Activated naive CD4-positive, alpha-beta T cell treated with anti-CD3 and anti-CD28 coated beads for 36 hours (primary cell): ENCODE measurements around the gene PAK6. TPM values are rescaled to one million over a fixed set of nuclear protein-coding genes. Genes with fewer than 3 reads are reported as not detected.

Source experiments
- CTCF ChIA-PET: fragments of 350-600 bp; sonication (Branson Sonifier 250); formaldehyde crosslinking; loops from one replicate; lab custom pipeline; 2021; ENCODE audit warnings: antibody characterized with exemption; lab: Charles Lee
- DNase-seq: peaks from one replicate; pipeline ENCODE4 v3.0.0-alpha.2; 2020
- H3K27ac Mint-ChIP-seq: one replicate; pipeline ENCODE4 v1.8.0; 2021; ENCODE audit warnings: mild to moderate bottlenecking, mixed read lengths
- H3K27me3 Mint-ChIP-seq: one replicate; pipeline ENCODE4 v1.8.0; 2021; ENCODE audit warnings: low read depth, mixed read lengths
- H3K36me3 Mint-ChIP-seq: one replicate; pipeline ENCODE4 v1.8.0; 2021; ENCODE audit warnings: low read depth, mixed read lengths
- H3K4me1 Mint-ChIP-seq: one replicate; pipeline ENCODE4 v1.8.0; 2021; ENCODE audit warnings: low read depth, mixed read lengths
- H3K4me3 Mint-ChIP-seq: one replicate; pipeline ENCODE4 v1.8.0; 2021; ENCODE audit warnings: mild to moderate bottlenecking, moderate library complexity, mixed read lengths
- H3K9me3 Mint-ChIP-seq: one replicate; pipeline ENCODE4 v1.8.0; 2021; ENCODE audit warnings: mixed read lengths
- intact Hi-C: fragments of 100-400 bp; cut with micrococcal nuclease; formaldehyde crosslinking; loops from one replicate; pipeline ENCODE4 v1.15.1; 2023
- total RNA-seq, 2 experiments: library from RNA; stranded (reverse); gene quantifications; one replicate each; pipeline ENCODE4 v1.2.3, GENCODE V29; 2021

The PAK6 gene
- total RNA-seq, 2 experiments from 2014 or later: not detected

- no peak for DNase-seq
- no peaks in the 10 kb centered on the region for H3K27me3 Mint-ChIP-seq
- CTCF ChIA-PET: interaction anchor here (0.6 to 16.7 kb wide), 5 partner anchors 10 to 159 kb away, joined by 4 to 365 read pairs (median 4); no protein-coding TSS in a partner anchor
- peaks cover 2% of the 10 kb centered on the region for H3K9me3 Mint-ChIP-seq
- H3K36me3 Mint-ChIP-seq: peaks cover 27% of the 10 kb centered on the region
- H3K27ac Mint-ChIP-seq: no peak overlapping the region
- no peak overlapping the region for H3K4me3 Mint-ChIP-seq
- intact Hi-C loops: no loop called here
- peaks cover 13% of the 10 kb centered on the region for H3K4me1 Mint-ChIP-seq
These were observed 62.8 kb downstream of the PAK6 start for GRCh38 chr15:40301467-40302179.

- CTCF ChIA-PET: interaction anchor here (3.2 to 16.7 kb wide), 2 partner anchors 9 to 28 kb away, joined by 15 to 365 read pairs; no protein-coding TSS in a partner anchor
- Mint-ChIP-seq H3K4me3 (no peak overlapping the region), H3K36me3 (peaks cover 27% of the 10 kb centered on the region), H3K27me3 (no peaks in the 10 kb centered on the region), H3K4me1 (peaks cover 14% of the 10 kb centered on the region), H3K27ac (no peak overlapping the region), H3K9me3 (peaks cover 2% of the 10 kb centered on the region)
- DNase-seq: no peak
- intact Hi-C loops: no loop called here
These were observed 63.5 kb downstream of the PAK6 start for GRCh38 chr15:40302288-40302886.

GRCh38 chr15:40302981-40303380, 64.1 kb downstream of the PAK6 start:
- H3K27me3 Mint-ChIP-seq: no peaks in the 10 kb centered on the region
- H3K36me3 Mint-ChIP-seq: peaks cover 29% of the 10 kb centered on the region
- peaks cover 2% of the 10 kb centered on the region for H3K9me3 Mint-ChIP-seq
- CTCF ChIA-PET: interaction anchor here (3.2 to 16.7 kb wide), 2 partner anchors 8 to 28 kb away, joined by 15 to 365 read pairs; no protein-coding TSS in a partner anchor
- peaks cover 14% of the 10 kb centered on the region for H3K4me1 Mint-ChIP-seq
- intact Hi-C loops: no loop called here
- DNase-seq: no peak
- H3K27ac Mint-ChIP-seq: no peak overlapping the region
- no peak overlapping the region for H3K4me3 Mint-ChIP-seq

- no peak overlapping the region for H3K27ac Mint-ChIP-seq
- H3K27me3 Mint-ChIP-seq: no peaks in the 10 kb centered on the region
- intact Hi-C loops: no loop called here
- no peak overlapping the region for H3K4me3 Mint-ChIP-seq
- CTCF ChIA-PET: interaction anchor here (0.7 to 16.7 kb wide), 4 partner anchors 8 to 29 kb away, joined by 3 to 365 read pairs (median 9); partner anchors contain the start of gene ANKRD63
- H3K9me3 Mint-ChIP-seq: peaks cover 2% of the 10 kb centered on the region
- H3K36me3 Mint-ChIP-seq: peaks cover 29% of the 10 kb centered on the region
- peaks cover 14% of the 10 kb centered on the region for H3K4me1 Mint-ChIP-seq
- no peak for DNase-seq
These were observed 64.7 kb downstream of the PAK6 start for GRCh38 chr15:40303576-40303975.

- no peak for DNase-seq
- CTCF ChIA-PET: interaction anchor here (1.0 to 16.7 kb wide), 3 partner anchors 16 to 32 kb away, joined by 3 to 365 read pairs (median 3); no protein-coding TSS in a partner anchor
- peaks cover 2% of the 10 kb centered on the region for H3K9me3 Mint-ChIP-seq
- intact Hi-C loops: loop anchor here (5.0 kb wide), 2 partner anchors 37 to 52 kb away; partner anchors contain the start of genes CCDC9B and DISP2
- H3K27me3 Mint-ChIP-seq: no peaks in the 10 kb centered on the region
- no peak overlapping the region for H3K4me3 Mint-ChIP-seq
- H3K36me3 Mint-ChIP-seq: peaks cover 19% of the 10 kb centered on the region
- H3K27ac Mint-ChIP-seq: no peak overlapping the region
- H3K4me1 Mint-ChIP-seq: peaks cover 28% of the 10 kb centered on the region
These were observed 66.4 kb downstream of the PAK6 start for GRCh38 chr15:40305281-40305680.

- Mint-ChIP-seq H3K27me3 (no peaks in the 10 kb centered on the region), H3K27ac (peak overlapping the region; percentile 96), H3K4me3 (peak overlapping the region; percentile 97), H3K9me3 (no peaks in the 10 kb centered on the region), H3K4me1 (peaks cover 28% of the 10 kb centered on the region), H3K36me3 (peaks cover 11% of the 10 kb centered on the region)
- intact Hi-C loops: loop anchor here (5.0 kb wide), 2 partner anchors 36 to 51 kb away; partner anchors contain the start of genes CCDC9B and DISP2
- DNase-seq: no peak
- CTCF ChIA-PET: interaction anchor here (0.6 to 17.8 kb wide), 12 partner anchors 14 to 286 kb away, joined by 3 to 448 read pairs (median 6); partner anchors contain the start of genes CCDC9B and INAFM2
These were observed 67.5 kb downstream of the PAK6 start for GRCh38 chr15:40306371-40306770.

GRCh38 chr15:40306908-40307307, 68.0 kb downstream of the PAK6 start:
- intact Hi-C loops: loop anchor here (1.0 to 5.0 kb wide), 3 partner anchors 16 to 50 kb away; partner anchors contain the start of genes CCDC9B, DISP2 and INAFM2
- CTCF ChIA-PET: interaction anchor here (0.6 to 17.8 kb wide), 17 partner anchors 13 to 287 kb away, joined by 3 to 448 read pairs (median 4); partner anchors contain the start of genes CCDC9B and INAFM2
- no peaks in the 10 kb centered on the region for H3K9me3 Mint-ChIP-seq
- peaks cover 28% of the 10 kb centered on the region for H3K4me1 Mint-ChIP-seq
- H3K36me3 Mint-ChIP-seq: peaks cover 7% of the 10 kb centered on the region
- peak; percentile 44 for DNase-seq
- peak overlapping the region; percentile 97 for H3K4me3 Mint-ChIP-seq
- H3K27ac Mint-ChIP-seq: peak overlapping the region; percentile 96
- no peaks in the 10 kb centered on the region for H3K27me3 Mint-ChIP-seq

- H3K27ac Mint-ChIP-seq: peak within 1 kb of the TSS; percentile 96
- H3K9me3 Mint-ChIP-seq: no peaks in the 10 kb centered on the region
- peaks cover 29% of the 10 kb centered on the region for H3K4me1 Mint-ChIP-seq
- peak within 1 kb of the TSS; percentile 97 for H3K4me3 Mint-ChIP-seq
- intact Hi-C loops: loop anchor here (1.0 to 5.0 kb wide), 5 partner anchors 16 to 525 kb away; partner anchors contain the start of genes CCDC9B, DISP2, FSIP1 and INAFM2
- CTCF ChIA-PET: interaction anchor here (0.6 to 17.8 kb wide), 21 partner anchors 13 to 395 kb away, joined by 3 to 448 read pairs (median 3); partner anchors contain the start of genes ANKRD63, CCDC9B and INAFM2
- no peaks in the 10 kb centered on the region for H3K27me3 Mint-ChIP-seq
- H3K36me3 Mint-ChIP-seq: peaks cover 7% of the 10 kb centered on the region
- peak; percentile 77 for DNase-seq
These were observed 68.8 kb downstream of the PAK6 start, which contains the start of gene PLCB2 for GRCh38 chr15:40307421-40308211. Gene PLCB2 (minus strand): TSS chr15:40307935. CDS start chr15:40307672, 263 bp downstream.

GRCh38 chr15:40309344-40309862, 70.5 kb downstream of the PAK6 start:
- CTCF ChIA-PET: interaction anchor here (0.8 to 17.8 kb wide), 19 partner anchors 8 to 270 kb away, joined by 3 to 448 read pairs (median 6); partner anchors contain the start of genes ANKRD63, CCDC9B and INAFM2
- peaks cover 39% of the 10 kb centered on the region for H3K4me1 Mint-ChIP-seq
- no peaks in the 10 kb centered on the region for H3K9me3 Mint-ChIP-seq
- intact Hi-C loops: loop anchor here (5.0 kb wide), 2 partner anchors 33 to 48 kb away; partner anchors contain the start of genes CCDC9B and DISP2
- peaks cover 2% of the 10 kb centered on the region for H3K36me3 Mint-ChIP-seq
- H3K27me3 Mint-ChIP-seq: no peaks in the 10 kb centered on the region
- peak overlapping the region; percentile 97 for H3K4me3 Mint-ChIP-seq
- DNase-seq: no peak
- H3K27ac Mint-ChIP-seq: peak overlapping the region; percentile 96

- peaks cover 35% of the 10 kb centered on the region for H3K4me1 Mint-ChIP-seq
- H3K27me3 Mint-ChIP-seq: no peaks in the 10 kb centered on the region
- DNase-seq: peak; percentile 85
- H3K4me3 Mint-ChIP-seq: peak overlapping the region; percentile 97
- CTCF ChIA-PET: interaction anchor here (0.7 to 17.8 kb wide), 25 partner anchors 8 to 270 kb away, joined by 3 to 448 read pairs (median 4); partner anchors contain the start of genes ANKRD63, CCDC9B and INAFM2
- intact Hi-C loops: loop anchor here (1.0 kb wide), 1 partner anchor 31 kb away; no protein-coding TSS in a partner anchor
- peaks cover 2% of the 10 kb centered on the region for H3K36me3 Mint-ChIP-seq
- peak overlapping the region; percentile 51 for H3K27ac Mint-ChIP-seq
- H3K9me3 Mint-ChIP-seq: no peaks in the 10 kb centered on the region
These were observed 71.4 kb downstream of the PAK6 start for GRCh38 chr15:40310001-40310959.
